Measurements from ENCODE around the gene ASH1L.
"Not testable (repeated sequence)": the region's sequence is repeated elsewhere in the genome, so short reads cannot be mapped to it uniquely, and the experiment has no call there.

The ASH1L gene, protein sequence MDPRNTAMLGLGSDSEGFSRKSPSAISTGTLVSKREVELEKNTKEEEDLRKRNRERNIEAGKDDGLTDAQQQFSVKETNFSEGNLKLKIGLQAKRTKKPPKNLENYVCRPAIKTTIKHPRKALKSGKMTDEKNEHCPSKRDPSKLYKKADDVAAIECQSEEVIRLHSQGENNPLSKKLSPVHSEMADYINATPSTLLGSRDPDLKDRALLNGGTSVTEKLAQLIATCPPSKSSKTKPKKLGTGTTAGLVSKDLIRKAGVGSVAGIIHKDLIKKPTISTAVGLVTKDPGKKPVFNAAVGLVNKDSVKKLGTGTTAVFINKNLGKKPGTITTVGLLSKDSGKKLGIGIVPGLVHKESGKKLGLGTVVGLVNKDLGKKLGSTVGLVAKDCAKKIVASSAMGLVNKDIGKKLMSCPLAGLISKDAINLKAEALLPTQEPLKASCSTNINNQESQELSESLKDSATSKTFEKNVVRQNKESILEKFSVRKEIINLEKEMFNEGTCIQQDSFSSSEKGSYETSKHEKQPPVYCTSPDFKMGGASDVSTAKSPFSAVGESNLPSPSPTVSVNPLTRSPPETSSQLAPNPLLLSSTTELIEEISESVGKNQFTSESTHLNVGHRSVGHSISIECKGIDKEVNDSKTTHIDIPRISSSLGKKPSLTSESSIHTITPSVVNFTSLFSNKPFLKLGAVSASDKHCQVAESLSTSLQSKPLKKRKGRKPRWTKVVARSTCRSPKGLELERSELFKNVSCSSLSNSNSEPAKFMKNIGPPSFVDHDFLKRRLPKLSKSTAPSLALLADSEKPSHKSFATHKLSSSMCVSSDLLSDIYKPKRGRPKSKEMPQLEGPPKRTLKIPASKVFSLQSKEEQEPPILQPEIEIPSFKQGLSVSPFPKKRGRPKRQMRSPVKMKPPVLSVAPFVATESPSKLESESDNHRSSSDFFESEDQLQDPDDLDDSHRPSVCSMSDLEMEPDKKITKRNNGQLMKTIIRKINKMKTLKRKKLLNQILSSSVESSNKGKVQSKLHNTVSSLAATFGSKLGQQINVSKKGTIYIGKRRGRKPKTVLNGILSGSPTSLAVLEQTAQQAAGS (N-terminal part only)

DNA sequence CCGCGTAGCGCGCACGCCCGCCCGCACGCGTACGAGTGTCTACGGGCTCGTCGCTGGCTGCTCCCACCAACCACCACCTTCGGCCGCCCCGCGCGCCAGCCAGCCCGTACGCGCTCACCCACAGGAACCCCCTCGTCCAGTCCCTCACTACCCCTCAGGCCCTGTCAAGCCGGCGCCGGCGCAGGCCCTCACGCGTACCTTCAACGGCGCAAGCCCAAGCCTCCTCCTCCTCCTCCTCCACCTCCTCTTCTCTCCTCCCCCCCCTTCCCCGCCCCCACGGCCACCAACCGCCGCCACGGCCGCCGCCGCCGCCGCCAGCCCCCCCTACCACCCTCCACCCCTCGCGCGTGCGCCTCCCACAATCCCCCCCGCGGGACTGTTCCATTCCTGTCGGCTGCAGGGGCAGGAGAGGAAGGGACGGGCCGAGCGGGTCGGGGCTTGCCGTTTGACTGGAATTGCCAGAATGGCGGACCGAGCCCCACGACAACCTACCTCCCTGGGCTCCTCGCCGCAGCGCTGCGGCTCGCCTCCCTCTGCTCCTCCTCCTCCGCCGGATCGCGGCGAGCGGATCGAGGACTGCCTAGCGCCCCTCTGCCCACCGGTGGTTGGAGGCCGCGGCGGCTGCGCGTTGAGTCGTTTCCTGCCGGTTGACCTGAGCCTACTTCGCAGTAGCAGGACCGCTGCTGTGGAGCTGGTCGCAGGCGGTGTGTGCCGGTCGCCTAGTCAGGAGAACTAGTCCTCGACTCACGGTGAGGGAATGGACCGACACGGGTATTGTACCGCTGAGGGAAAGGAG is at the start of gene ASH1L:
Gene ASH1L, minus strand, starts transcription at position 223 of the 796 bp plus-strand sequence. CDS start 41,284 bp downstream, outside the sequence.
- DNase-seq (ENCODE audit: low spot score) = peak; percentile 89

DNA sequence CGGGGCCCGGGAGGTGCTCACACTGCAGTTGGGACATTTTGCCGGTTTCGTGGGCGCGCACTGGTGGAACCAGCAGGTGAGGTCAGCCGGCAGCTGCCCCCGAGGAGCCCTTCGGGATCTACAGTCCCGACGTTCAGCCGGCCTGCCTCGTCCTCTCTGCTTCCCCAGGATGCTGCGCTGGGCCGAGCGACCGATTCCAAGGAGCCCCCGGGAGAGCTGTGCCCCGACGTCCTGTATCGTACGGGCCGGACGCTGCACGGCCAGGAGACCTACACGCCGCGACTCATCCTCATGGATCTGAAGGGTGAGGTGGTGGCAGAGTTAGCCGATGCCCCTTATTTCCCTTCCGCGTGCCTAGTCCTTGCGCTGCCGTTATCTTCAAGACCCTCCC is 47.6 kb upstream of the ASH1L start:
- not testable (repeated sequence) for DNase-seq (ENCODE audit: low spot score)

DNA sequence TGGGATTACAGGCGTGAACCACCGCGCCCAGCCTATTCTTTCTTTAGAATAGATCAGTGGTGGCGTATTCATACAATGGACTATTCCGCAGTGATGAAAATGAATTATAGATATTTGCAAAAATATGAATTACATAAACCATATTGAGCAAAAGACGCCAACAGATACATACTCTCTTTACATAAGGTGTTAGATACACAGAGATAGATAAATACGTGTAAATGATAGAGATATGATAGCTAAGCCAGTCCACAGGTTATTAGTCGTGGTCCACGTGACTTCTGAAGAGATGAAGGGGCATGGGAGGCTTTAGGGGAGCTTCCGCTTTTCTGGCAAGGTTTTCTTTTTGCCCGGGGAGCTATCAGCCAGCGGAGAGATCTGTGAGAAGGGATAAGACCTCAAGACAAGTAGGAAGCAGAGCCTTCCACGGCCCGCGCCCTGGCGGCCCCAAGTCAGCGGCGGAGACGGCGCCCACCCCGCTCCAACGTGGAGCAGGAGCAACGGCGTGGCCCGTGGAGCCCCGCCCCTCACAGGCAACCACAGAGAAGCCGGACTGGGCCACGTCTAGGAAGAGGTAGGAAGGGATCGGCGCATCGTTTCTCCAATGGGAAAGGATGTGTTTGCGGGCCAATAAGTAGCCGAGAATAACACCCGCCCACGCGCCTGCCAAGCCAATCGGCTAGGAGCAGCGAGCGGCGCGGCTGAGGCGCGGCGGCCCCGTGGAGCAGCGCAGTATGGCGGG is 47.1 kb upstream of the ASH1L start, which contains the start of gene MSTO1:
Gene MSTO1, plus strand, starts transcription at position 704 of the 742 bp plus-strand sequence. Its CDS starts 31 bp downstream, at position 735.
- DNase-seq (ENCODE audit: low spot score) = peak; percentile 98

DNA sequence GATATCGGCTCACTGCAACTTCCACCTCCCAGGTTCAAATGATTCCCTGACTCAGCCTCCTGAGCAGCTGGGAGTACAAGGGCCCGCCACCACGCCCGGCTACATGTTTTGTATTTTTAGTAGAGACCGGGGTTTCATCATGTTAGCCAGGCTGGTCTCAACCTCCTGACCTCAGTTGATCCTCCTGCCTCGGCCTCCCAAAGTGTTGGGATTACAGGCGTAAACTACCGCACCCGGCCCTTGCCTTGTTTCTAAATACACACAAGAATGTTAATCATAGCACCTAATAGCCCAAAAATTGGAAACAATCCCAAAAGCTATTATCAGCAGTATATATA is 46.3 kb upstream of the ASH1L start:
- DNase-seq (ENCODE audit: low spot score) = no peak

DNA sequence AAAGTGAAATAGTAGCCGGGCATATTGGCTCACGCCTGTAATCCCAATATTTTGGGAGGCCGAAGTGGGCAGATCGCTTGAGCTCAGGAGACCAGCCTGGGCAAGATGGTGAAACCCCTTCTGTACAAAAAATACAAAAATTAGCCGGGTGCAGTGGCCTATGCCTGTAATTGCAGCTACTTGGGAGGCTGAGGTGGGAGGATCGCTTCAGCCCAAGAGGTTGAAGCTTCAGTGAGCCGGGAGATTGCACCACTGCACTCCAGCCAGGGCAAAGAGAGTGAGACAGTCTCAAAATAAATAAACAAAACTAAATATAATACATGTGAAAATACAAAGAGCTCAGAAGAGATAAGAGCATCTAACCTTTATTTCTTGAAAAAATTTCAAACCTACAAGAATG is 45.1 kb upstream of the ASH1L start:
- no peak for DNase-seq (ENCODE audit: low spot score)

DNA sequence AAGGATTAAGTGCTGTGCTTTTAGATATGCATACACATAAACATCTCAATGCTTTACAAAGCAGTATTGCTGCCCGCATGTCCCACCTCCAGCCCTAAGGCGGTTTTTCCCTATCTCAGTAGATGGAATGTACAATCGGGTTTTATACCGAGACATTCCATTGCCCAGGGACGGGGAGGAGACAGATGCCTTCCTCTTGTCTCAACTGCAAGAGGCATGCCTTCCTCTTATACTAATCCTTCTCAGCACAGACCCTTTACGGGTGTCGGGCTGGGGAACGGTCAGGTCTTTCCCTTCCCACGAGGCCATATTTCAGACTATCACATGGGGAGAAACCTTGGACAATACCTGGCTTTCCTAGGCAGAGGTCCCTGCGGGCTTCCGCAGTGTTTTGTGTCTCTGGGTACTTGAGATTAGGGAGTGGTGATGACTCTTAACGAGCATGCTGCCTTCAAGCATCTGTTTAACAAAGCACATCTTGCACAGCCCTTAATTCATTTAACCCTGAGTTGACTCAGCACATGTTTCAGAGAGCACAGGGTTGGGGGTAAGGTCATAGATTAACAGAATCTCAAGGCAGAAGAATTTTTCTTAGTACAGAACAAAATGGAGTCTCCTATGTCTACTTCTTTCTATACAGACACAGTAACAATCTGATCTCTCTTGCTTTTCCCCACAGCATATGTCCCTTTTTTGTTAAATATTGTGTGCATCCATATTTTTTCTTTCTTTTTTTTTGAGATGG is 37.4 kb upstream of the ASH1L start:
- DNase-seq (ENCODE audit: low spot score) = not testable (repeated sequence)

DNA sequence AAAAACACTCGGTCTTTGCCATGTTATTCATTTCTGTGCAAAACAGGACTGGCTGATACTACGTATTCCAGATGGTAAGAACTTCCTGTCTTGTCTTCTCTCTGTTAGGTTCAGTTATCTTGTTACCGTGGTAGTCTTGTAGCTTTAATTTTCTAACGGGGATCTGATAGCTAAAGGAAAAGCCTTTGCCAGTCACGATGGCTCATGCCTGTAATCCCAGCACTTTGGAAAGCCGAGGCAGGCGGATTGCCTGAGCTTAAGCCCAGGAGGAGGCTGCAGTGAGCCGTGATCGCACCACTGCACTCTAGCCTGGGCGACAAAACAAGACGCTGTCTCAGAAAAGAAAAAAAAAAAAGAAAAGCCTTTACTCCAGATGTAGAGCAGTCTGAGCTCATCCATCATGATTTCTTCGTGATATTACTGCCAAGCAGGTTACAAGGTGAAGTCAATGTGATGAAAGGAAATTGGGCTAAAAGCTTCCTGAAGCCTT is 36.3 kb upstream of the ASH1L start:
- no peak for DNase-seq (ENCODE audit: low spot score)

DNA sequence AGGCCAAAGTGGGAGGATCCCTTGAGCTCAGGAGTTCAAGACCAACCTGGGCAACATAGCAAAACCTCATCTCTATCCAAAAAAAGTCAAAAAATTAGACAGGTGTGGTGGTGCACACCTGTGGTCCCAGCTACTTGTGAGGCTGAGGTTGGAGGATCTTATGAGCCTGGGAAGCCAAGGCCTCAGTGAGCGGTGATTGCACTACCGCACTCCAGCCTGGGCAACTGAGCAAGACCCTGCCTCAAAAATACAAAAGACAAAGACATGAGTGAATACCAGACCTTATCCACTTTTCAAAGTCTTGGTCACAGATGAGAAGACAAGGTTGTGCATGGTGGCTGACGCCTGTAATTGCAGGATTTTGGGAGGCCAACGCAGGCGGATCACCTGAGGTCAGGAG is 34.3 kb upstream of the ASH1L start:
- DNase-seq (ENCODE audit: low spot score) = no peak

DNA sequence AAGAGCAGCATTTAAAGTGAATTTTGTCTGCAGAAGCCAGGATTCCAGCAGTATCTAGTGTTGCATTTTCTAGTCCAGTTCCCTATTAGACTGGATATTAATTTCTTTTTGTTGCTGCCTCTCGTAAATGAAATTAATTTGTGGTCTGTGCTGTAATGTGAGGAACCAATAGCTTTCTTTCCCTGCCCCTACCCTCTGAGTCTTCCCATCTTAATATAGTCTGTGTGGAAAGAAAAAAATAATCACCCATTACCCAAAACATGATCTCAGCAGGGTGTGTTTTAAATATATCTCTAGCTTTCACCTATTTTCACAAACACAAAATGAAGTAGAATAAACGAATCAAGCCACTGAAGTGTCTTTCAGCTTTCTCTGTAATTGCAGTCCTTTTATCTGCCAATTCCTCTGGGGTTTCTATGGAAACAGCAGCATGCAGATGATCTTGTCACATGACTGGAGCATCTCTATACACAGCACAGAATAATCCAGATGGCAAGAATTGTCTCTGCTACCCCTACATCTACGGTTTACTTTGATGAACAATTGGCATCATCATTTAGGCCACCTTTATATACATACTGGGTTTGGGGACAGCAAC is 33.4 kb upstream of the ASH1L start:
- not testable (repeated sequence) for DNase-seq (ENCODE audit: low spot score)

DNA sequence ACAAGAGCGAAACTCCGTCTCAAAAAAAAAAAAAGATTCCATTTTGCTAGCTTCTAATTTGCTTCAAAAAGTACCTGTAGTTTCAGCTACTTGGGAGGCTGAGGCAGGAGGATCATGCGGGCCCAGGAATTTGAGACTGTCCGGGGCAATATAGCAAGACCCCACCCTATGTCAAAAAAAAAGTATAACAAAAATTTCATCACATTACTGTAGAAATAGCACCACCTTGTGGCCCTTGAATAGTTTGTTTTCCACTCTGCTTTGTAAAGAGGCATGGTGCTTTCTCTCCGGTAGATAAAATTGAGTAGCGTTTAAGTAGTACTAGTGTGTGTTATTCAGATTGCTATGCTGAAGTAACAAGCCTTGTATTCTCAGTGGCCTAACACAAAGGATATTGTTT is 29.2 kb upstream of the ASH1L start:
- peak; percentile 60 for DNase-seq (ENCODE audit: low spot score)

DNA sequence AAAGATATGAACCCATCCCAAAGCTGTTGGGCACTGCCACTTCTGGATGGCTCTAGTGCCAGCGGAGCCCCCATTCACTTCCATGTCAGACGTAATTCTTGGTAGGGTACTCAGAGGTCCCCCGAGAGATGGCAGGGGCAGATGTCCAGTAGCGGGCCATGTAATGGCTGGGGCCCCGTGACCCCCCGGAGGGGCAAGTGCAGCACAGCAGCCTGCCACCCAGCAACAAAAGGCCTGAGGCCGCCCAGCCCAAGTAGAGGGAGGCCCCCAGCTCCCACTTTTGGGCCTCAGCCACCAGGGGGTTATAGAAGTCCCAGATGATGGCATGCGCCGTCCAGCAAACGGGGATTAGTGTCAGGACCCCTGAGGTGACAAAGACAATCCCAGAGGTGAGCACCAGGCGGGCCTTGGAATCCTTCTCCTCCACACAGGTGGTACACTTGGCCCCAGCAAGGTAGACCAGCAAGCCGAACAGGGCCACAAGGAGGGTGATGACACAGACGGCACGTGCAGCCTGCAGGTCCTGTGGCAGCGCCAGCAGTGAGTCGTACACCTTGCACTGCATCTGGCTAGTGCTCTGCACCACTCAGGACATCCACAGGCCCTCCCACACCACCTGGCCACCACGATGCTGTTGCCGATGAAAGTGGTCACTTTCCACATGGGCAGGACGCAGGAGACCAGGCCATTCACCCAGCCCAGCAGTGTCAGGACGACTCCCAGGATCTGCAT is 28.1 kb upstream of the ASH1L start:
- not testable (repeated sequence) for DNase-seq (ENCODE audit: low spot score)

DNA sequence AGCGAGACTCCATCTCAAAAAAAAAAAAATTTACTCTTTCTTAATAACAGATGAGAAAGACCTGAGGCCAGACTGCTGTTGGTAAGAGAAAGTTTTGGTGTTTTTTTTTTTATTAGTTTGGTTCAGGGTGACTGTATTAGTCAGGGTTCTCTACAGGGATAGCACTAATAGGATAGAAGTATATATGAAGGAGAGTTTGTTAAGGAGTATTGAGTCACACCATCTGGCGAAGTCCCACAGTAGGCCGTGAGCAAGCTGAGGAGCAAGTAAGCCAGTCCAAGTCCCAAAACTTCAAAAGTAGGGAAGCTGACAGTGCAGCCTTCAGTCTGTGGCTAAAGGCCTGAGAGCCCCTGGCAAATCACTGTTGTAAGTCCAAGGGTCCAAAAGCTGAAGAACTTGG is 26.7 kb upstream of the ASH1L start:
- DNase-seq (ENCODE audit: low spot score) = not testable (repeated sequence)

DNA sequence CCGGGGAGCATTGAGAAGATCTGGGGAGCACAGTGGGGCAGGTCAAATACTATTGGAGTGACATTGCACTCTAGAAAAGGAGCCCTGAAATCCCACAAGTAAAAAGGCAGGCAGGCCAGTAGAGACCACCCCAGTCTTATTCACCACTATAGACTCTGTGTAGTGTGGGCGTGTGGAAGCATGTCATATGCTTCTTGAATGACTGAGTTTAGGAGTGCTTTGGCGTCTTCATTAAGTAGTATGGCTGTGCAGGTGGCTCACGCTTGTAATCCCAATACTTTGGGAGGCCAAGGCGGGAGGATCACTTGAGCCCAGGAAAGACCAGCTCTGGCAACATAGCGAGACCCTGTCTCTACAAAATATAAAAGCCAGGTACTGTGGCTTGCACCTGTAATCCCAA is 21.2 kb upstream of the ASH1L start:
- not testable (repeated sequence) for DNase-seq (ENCODE audit: low spot score)

DNA sequence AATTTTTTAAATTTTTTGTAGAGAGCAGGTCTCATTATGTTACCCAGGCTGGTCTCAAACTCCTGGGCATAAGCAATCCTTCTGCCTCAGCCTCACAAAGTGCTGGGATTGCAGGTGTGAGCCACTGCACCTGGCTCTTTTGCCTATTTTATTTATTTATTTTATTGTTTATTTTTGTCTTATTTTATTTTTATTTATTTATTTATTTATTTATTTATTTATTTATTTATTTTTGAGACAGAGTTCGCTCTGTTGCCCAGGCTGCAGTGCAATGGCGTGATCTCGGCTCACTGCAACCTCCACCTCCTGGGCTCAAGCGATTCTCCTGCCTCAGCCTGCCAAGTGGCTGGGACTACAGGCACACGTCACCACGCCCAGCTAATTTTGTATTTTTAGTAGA is 13.0 kb upstream of the ASH1L start:
- DNase-seq (ENCODE audit: low spot score) = not testable (repeated sequence)

DNA sequence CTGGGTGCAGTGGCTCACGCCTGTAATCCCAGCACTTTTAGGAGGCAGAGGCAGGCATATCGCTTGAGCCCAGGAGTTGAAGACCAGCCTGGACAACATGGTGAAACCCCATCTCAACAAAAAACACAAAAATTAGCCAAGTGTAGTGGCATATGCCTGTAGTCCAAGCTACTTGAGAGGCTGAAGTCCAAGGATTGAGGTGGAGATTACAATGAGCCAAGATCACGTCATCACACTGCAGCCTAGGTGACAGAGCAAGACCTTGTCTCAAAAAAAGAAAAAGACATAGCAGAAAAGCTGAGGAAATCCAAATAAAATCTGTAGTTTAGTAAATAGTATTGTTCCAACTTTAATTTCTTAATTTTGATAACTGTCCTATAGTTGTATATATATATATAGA is 11.5 kb upstream of the ASH1L start:
- DNase-seq (ENCODE audit: low spot score) = no peak

DNA sequence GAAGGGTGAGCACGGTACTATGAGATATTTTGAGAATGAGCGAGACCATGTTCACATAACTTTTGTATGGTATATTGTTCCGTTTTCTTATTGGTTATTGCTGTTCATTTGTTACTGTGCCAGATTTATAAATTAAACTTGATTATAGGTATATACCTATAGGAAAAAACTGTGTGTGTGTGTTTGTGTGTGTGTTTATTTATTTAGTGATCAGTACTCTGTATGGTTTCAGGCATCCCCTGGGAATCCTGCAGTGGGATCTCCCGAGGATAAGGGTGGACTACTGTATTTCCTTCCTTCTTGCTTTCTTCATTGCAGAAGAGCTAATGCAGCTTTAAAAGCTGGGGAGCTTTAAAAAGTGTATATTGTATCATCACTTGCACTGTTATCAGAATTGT is 8.0 kb upstream of the ASH1L start:
- DNase-seq (ENCODE audit: low spot score) = no peak

DNA sequence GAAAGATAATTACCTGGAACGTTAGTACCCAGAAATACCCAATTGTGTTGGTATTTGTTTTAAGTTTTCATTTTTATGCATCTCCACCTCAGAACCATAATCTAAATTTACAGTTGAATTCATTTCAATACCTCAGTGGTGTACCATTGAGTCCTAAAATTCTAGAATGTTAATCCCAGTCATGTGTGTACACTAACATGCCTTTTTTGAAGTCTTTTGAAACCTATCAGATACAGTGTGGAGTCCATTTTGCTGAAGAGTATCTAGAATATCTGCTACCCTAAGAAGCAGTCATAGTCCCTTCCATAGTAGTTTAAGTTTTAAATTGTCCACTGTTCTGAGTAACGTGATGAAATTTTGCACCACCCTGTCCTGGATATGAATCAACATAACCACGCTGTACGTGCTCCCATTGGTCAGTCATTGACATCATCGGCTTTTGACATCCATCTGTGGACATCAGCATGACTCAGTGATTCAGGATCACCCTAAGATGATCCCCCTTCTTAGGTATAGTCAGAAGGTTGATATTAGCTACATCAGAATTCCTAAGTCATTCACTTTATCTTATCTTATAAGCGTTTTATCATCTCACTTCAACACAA is 7.5 kb upstream of the ASH1L start:
- DNase-seq (ENCODE audit: low spot score) = no peak

DNA sequence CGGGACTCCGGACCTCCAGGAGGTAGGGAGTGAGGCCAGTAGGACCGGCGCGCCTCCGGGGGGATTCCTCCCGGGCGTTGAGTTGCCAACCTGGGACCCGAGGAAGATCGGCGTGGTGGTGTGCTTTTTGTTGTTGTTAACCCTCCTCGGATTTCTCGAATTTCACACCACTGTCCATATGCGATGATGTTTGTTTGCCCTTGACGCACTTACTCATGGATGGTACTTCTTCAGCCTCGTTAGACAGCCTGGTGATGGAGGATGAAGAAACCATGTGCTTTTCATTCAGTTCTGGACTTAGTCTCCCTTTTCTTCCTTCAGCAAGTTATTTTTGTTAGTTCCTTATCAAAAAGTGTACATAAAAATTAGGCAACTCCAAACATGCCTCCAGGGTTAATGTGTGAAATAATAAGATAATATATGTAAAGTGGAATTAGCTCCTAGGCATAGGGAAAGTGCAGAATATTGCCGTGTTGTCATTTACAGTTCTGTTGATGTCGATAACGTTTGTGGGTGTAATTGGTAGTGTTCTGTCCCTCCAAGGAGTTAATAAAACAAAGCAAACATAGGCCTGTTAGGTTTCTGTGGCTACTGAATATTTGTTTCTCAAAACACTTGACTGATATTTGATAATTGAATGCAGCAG is 897 bp upstream of the ASH1L start:
- peak; percentile 33 for DNase-seq (ENCODE audit: low spot score)
